SK-N-SH (cell line): ENCODE results near the gene CHRNG. TPM values are rescaled to one million over a fixed set of nuclear protein-coding genes. Genes with fewer than 3 reads are reported as not detected.

Experiments
- CTCF ChIA-PET: fragments of 300-600, 350-600 bp; formaldehyde crosslinking; extraction: SDS; loops from one replicate; lab custom pipeline; 2021; lab: Yijun Ruan, JAX
- POLR2A ChIA-PET: fragments of 350-600 bp; sonication (Branson Sonifier 250); formaldehyde crosslinking; extraction: SDS; loops from one replicate; lab custom pipeline; 2020; ENCODE audit warnings: antibody characterized with exemption, inconsistent platforms; lab: Yijun Ruan, JAX
- DNase-seq: peaks from one replicate; pipeline ENCODE4 v3.0.0; 2012
- H2AFZ ChIP-seq: fragments of 200-600 bp; sonication (generic); 2 replicates; pipeline ENCODE4 v1.8.1; 2016; ENCODE audit warnings: antibody characterized with exemption, mild to moderate bottlenecking, low read depth
- H3F3A ChIP-seq: fragments of 200-600 bp; sonication (generic); replicated peaks from 2 replicates; pipeline ENCODE3; 2016; ENCODE audit warnings: antibody characterized with exemption, mild to moderate bottlenecking; ENCODE audit not compliant: insufficient read depth
- H3K27ac ChIP-seq, 2 experiments: fragments of 200-500 bp in 1 of 2; fragments of 200-600 bp in 1 of 2; sonication (Bioruptor generic) in 1 of 2; sonication (generic), shearing (Covaris generic) in 1 of 2; 2 replicates each; pipeline versions ENCODE4 v1.5.1 to v1.6.1; 2014 to 2016; ENCODE audit warnings: low read depth in 2 of 2, inconsistent platforms in 1 of 2, low read length in 1 of 2, mild to moderate bottlenecking in 1 of 2, mixed read lengths in 1 of 2
- H3K27me3 ChIP-seq: fragments of 200-600 bp; sonication (generic), shearing (Covaris generic); 2 replicates; pipeline ENCODE4 v1.6.1; 2016; ENCODE audit warnings: mixed run types; ENCODE audit not compliant: insufficient read depth
- H3K36me3 ChIP-seq, 2 experiments: fragments of 200-500 bp in 1 of 2; fragments of 200-600 bp in 1 of 2; sonication (Bioruptor generic) in 1 of 2; sonication (generic) in 1 of 2; replicated peaks in 1 of 2; 2 replicates each; pipeline versions ENCODE3 to v1.5.1; 2014 to 2016; ENCODE audit warnings: low read length in 1 of 2, mild to moderate bottlenecking in 1 of 2; ENCODE audit not compliant: insufficient read depth in 2 of 2, control insufficient read depth in 1 of 2
- H3K4me1 ChIP-seq, 2 experiments: fragments of 200-500 bp in 1 of 2; fragments of 200-600 bp in 1 of 2; sonication (Bioruptor generic) in 1 of 2; sonication (generic), shearing (Covaris generic) in 1 of 2; 2 replicates each; pipeline versions ENCODE4 v1.5.1 to v1.6.1; 2014 to 2016; ENCODE audit warnings: low read depth in 1 of 2, low read length in 1 of 2, mixed run types in 1 of 2; ENCODE audit not compliant: insufficient read depth in 2 of 2, control insufficient read depth in 1 of 2
- H3K4me2 ChIP-seq: fragments of 200-600 bp; sonication (generic), shearing (Covaris generic); 2 replicates; pipeline ENCODE4 v1.6.1; 2017; ENCODE audit warnings: mixed run types
- H3K4me3 ChIP-seq, 2 experiments: fragments of 200-500 bp in 1 of 2; fragments of 200-600 bp in 1 of 2; sonication (Bioruptor generic) in 1 of 2; sonication (generic), shearing (Covaris generic) in 1 of 2; 2 replicates each; pipeline versions ENCODE4 v1.5.1 to v1.8.1; 2014 to 2016; ENCODE audit warnings: low read depth in 2 of 2, inconsistent platforms in 1 of 2, low read length in 1 of 2, mild to moderate bottlenecking in 1 of 2, mixed read lengths in 1 of 2, moderate library complexity in 1 of 2
- H3K79me2 ChIP-seq: fragments of 200-600 bp; sonication (generic); 2 replicates; pipeline ENCODE4 v1.8.1; 2017; ENCODE audit warnings: mild to moderate bottlenecking; ENCODE audit not compliant: insufficient read depth
- H3K9ac ChIP-seq: fragments of 200-600 bp; sonication (generic); 2 replicates; pipeline ENCODE4 v1.6.1; 2017; ENCODE audit warnings: mixed run types
- H3K9me2 ChIP-seq: fragments of 200-600 bp; sonication (generic); 2 replicates; pipeline ENCODE4 v1.6.1; 2017; ENCODE audit warnings: mixed run types
- H3K9me3 ChIP-seq: fragments of 200-600 bp; sonication (generic); 2 replicates; pipeline ENCODE4 v1.6.1; 2017; ENCODE audit warnings: mixed run types, mild to moderate bottlenecking, moderate library complexity
- H4K20me1 ChIP-seq: fragments of 200-600 bp; sonication (generic); 2 replicates; pipeline ENCODE4 v1.6.1; 2017; ENCODE audit warnings: mild to moderate bottlenecking, mixed run types; ENCODE audit not compliant: insufficient read depth
- ELF1 ChIP-seq: IDR thresholded peaks from 2 replicates; pipeline ENCODE4 v1.4.0; 2012
- EP300 ChIP-seq, 2 experiments: IDR thresholded peaks; 2 replicates each; pipeline versions ENCODE4 v1.4.0 to v1.6.1; 2012; ENCODE audit warnings: borderline replicate concordance in 1 of 2, low read depth in 1 of 2, low read length in 1 of 2
- EZH2phosphoT487 ChIP-seq: fragments of 200-600 bp; sonication (generic); IDR thresholded peaks from 2 replicates; pipeline ENCODE4 v1.6.1; 2017; ENCODE audit warnings: low read depth, mixed run types, mild to moderate bottlenecking, antibody characterized with exemption, moderate library complexity, borderline replicate concordance
- FOXM1 ChIP-seq: IDR thresholded peaks from 2 replicates; pipeline ENCODE4 v1.4.0; 2012; ENCODE audit warnings: low read depth, mild to moderate bottlenecking
- GABPA ChIP-seq: IDR thresholded peaks from 2 replicates; pipeline ENCODE4 v1.4.0; 2012; ENCODE audit warnings: low read depth, mild to moderate bottlenecking
- JUND ChIP-seq: IDR thresholded peaks from 2 replicates; pipeline ENCODE4 v1.4.0; 2012
- MEF2A ChIP-seq: IDR thresholded peaks from 2 replicates; pipeline ENCODE4 v1.4.0; 2012; ENCODE audit warnings: low read depth, borderline replicate concordance
- MXI1 ChIP-seq: IDR thresholded peaks from 2 replicates; pipeline ENCODE4 v1.6.1; 2012; ENCODE audit warnings: mild to moderate bottlenecking, low read depth, low read length, improper control_type of control experiment
- NFIC ChIP-seq: IDR thresholded peaks from 2 replicates; pipeline ENCODE4 v1.4.0; 2012; ENCODE audit warnings: borderline replicate concordance
- RAD21 ChIP-seq: IDR thresholded peaks from 2 replicates; pipeline ENCODE4 v1.6.1; 2012; ENCODE audit warnings: mild to moderate bottlenecking, low read length
- RFX5 ChIP-seq: IDR thresholded peaks from 2 replicates; pipeline ENCODE4 v1.6.1; 2012; ENCODE audit warnings: mild to moderate bottlenecking, improper control_type of control experiment, low read length
- SMC3 ChIP-seq: IDR thresholded peaks from 2 replicates; pipeline ENCODE4 v1.6.1; 2012; ENCODE audit warnings: low read depth, low read length, improper control_type of control experiment
- TCF12 ChIP-seq: IDR thresholded peaks from 2 replicates; pipeline ENCODE4 v1.4.0; 2012
- TEAD4 ChIP-seq: IDR thresholded peaks from 2 replicates; pipeline ENCODE4 v1.4.0; 2012; ENCODE audit warnings: mild to moderate bottlenecking, borderline replicate concordance; ENCODE audit not compliant: insufficient read depth
- WGBS: methylation state at CpG from one replicate; pipeline ENCODE4 v1.1.6; 2017; ENCODE audit warnings: low lambda C conversion rate; 5-methylcytosine and 5-hydroxymethylcytosine counted together
- polyA plus RNA-seq, 3 experiments: library from polyadenylated mRNA; depleted of rRNA; stranded (reverse); fragments of >200 nt; gene quantifications; 2 replicates each; pipeline ENCODE4 v1.2.3, GENCODE V29; 2012
- TF ChIP-seq, protein P1 (sequence below): IDR thresholded peaks from 2 replicates; pipeline ENCODE4; 2012
- TF ChIP-seq, protein P2 (sequence below): IDR thresholded peaks from 2 replicates; pipeline ENCODE4 v1.4.0; 2012; ENCODE audit warnings: low read depth, borderline replicate concordance
- TF ChIP-seq, protein P3 (sequence below): IDR thresholded peaks from 2 replicates; pipeline ENCODE4 v1.4.0; 2012; ENCODE audit warnings: low read depth, borderline replicate concordance

The CHRNG gene
- polyA plus RNA-seq, 1 of the 3 experiments (the other 2 are of a cell fraction) = not detected

DNA sequence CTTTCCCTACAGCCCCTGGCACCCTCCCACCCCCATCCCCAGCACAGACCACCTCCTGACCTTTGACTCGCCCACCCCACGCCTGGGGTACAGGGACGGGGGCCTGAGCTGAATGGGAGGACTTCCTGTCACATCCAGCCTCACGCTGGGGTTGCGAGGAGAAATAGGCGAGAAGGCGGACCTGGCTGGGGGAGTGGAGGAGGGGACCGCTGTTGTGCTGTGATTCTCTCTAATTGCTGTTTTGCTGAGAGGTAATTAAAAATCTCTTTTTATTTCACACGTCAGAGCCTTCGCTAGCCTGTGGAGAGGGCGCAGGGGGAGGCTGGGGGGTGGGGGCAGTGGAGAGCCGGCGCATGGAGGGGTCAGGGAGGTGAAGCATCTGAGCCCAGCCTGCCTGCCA lies 42.1 kb upstream of the CHRNG start (continued):
- TF ChIP-seq, protein P1, sequence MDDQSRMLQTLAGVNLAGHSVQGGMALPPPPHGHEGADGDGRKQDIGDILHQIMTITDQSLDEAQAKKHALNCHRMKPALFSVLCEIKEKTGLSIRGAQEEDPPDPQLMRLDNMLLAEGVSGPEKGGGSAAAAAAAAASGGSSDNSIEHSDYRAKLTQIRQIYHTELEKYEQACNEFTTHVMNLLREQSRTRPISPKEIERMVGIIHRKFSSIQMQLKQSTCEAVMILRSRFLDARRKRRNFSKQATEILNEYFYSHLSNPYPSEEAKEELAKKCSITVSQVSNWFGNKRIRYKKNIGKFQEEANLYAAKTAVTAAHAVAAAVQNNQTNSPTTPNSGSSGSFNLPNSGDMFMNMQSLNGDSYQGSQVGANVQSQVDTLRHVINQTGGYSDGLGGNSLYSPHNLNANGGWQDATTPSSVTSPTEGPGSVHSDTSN = no peak
- no peak for TF ChIP-seq ELF1
- no peak for TF ChIP-seq RFX5
- TF ChIP-seq MEF2A = no peak
- no peak for TF ChIP-seq MXI1

DNA sequence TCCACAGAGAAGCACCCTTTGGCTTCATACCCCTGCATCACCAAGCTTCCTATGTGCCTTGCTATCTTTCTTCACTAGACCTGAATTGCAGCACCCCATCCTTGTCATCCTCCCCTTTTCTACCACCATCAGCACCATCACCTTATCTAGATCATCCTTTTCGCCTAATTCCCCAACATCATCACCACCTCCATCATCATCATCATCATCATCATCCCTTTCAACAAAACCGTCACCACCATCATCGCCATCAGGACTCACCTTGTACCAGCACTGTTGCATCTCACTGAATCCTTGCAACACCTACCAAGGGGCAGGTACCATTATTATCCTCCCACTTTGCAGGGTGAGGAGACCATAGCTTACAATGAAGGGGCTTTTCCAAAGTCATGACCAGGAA lies 41.0 kb upstream of the CHRNG start:
- H3K4me1 ChIP-seq = peaks cover 0 to 34% of the 10 kb centered on the region in 2 experiments; a peak in 1 of 4 replicates
- no peak overlapping the region for H3K9ac ChIP-seq
- TF ChIP-seq JUND (no peak), RAD21 (no peak), TCF12 (no peak), SMC3 (no peak), TEAD4 (no peak), EZH2phosphoT487 (no peak), NFIC (no peak), GABPA (no peak), EP300 (IDR thresholded peaks at IDR 0.05; ENCODE audit: borderline replicate concordance in 1 of 2, low read depth in 1 of 2, low read length in 1 of 2) (no peak), FOXM1 (no peak)
- TF ChIP-seq, protein P2, sequence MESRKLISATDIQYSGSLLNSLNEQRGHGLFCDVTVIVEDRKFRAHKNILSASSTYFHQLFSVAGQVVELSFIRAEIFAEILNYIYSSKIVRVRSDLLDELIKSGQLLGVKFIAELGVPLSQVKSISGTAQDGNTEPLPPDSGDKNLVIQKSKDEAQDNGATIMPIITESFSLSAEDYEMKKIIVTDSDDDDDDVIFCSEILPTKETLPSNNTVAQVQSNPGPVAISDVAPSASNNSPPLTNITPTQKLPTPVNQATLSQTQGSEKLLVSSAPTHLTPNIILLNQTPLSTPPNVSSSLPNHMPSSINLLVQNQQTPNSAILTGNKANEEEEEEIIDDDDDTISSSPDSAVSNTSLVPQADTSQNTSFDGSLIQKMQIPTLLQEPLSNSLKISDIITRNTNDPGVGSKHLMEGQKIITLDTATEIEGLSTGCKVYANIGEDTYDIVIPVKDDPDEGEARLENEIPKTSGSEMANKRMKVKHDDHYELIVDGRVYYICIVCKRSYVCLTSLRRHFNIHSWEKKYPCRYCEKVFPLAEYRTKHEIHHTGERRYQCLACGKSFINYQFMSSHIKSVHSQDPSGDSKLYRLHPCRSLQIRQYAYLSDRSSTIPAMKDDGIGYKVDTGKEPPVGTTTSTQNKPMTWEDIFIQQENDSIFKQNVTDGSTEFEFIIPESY = no peak
- TF ChIP-seq, protein P3, sequence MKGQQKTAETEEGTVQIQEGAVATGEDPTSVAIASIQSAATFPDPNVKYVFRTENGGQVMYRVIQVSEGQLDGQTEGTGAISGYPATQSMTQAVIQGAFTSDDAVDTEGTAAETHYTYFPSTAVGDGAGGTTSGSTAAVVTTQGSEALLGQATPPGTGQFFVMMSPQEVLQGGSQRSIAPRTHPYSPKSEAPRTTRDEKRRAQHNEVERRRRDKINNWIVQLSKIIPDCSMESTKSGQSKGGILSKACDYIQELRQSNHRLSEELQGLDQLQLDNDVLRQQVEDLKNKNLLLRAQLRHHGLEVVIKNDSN = no peak
- TF ChIP-seq, all 33 proteins: peak for 0
- WGBS = 66% methylated on average over 3 of the region's 3 CpGs
- Histone ChIP-seq H3K79me2 (no peaks in the 10 kb centered on the region), H3K36me3 (no peaks in the 10 kb centered on the region), H3K9me3 (no peaks in the 10 kb centered on the region), H3K4me2 (no peak overlapping the region), H3K4me3 (no peak overlapping the region), H3F3A (no peaks in the 10 kb centered on the region), H4K20me1 (no peaks in the 10 kb centered on the region), H3K27me3 (peaks cover 10% of the 10 kb centered on the region), H3K9me2 (no peaks in the 10 kb centered on the region), H3K27ac (no peak overlapping the region), H2AFZ (no peak overlapping the region)
- ChIA-PET POLR2A (no interaction called here), CTCF (interaction anchor here (1.6 kb wide), 1 partner anchor 23 kb away, joined by 7 read pairs; no protein-coding TSS in a partner anchor)
- DNase-seq = no peak
